D341Med (cell line): ENCODE results near the gene ITGB3.
"Not testable (repeated sequence)": the region's sequence is repeated elsewhere in the genome, so short reads cannot be mapped to it uniquely, and the experiment has no call there.

Experiments used
- DNase-seq: peaks from one replicate; pipeline ENCODE4 v3.0.0; 2012; ENCODE audit warnings: low spot score

ITGB3 gene

GRCh38 chr17:47223007-47223406, 30.6 kb upstream of the ITGB3 start:
- no peak for DNase-seq

GRCh38 chr17:47223460-47223859, 30.2 kb upstream of the ITGB3 start:
- no peak for DNase-seq

DNA sequence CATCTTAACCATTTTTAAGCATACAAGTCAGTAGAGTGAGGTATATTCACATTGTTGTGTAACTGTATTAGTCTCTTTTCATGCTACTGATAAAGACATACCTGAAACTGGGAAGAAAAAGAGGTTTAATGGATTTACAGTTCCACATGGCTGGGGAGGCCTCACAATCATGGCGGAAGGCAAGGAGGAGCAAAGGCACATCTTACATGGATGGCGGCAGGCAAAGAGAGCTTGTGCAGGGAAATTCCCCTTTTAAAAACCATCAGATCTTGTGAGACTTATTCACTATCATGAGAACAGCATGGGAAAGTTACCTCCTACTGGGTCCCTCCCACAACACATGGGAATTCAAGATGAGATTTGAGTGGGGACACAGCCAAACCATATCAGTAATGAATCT, 29.6 kb upstream of the ITGB3 start:
- DNase-seq = not testable (repeated sequence)

DNA sequence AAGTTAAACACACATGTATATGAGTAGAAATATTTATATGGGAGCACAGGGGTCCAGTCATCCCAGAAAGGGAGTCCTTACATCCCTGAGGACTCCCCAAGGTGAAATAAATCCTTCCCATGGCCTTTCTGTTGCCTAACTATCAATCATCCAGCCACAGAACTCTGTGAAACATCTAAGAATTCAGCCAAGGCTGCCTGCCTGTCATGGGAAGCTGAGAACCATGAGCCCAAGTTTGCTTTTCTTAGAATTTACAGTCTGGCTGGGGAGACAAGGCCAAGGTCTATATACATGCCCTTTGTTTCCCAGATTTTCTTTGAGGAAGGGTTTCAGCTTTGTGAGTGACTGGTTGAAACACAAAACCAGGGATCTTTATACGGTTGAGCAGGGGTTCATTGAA, 28.7 kb upstream of the ITGB3 start:
- DNase-seq = no peak

DNA sequence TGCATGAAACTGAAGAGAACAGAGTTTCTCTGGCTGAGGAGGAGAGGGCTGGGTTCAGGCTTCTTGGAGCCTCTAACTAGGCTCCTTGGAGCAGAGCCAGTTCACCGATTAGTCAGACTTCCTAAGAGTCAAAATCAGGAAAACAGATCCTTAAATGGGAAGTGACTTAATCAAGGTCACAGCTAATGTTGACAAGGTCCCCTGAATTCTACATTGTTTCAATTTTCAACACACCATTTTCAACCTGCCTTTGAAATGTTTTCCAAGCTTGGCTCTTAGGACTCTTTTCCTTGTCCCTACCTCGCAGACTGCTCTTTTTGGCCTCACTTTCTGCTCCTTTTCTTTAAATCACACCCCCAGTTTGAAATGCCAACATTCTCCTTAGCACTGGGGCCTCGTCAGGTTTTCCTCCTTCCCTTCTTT, 28.2 kb upstream of the ITGB3 start:
- DNase-seq = no peak

- no peak for DNase-seq
Observed at GRCh38 chr17:47225911-47226688, 27.5 kb upstream of the ITGB3 start.

DNA sequence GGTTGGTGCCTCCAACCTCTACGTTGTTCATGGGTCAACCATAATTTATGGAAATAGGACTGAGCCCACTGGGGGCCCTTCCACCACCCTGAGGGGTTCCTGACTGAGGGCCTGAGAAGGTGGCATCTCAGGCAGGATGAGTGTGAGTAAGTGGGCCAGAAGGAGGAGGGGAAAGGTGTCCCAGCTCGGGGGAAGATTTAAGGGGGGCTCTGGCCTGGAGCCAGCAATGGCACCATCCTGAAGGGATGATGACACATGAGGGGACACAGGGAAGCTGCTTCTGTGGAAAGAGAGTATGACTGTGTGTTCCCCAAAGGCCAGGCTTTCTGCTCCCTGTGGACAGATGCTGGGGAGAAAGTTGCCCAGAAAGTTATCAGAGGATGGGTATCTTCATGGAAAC, 25.8 kb upstream of the ITGB3 start:
- DNase-seq = no peak

DNA sequence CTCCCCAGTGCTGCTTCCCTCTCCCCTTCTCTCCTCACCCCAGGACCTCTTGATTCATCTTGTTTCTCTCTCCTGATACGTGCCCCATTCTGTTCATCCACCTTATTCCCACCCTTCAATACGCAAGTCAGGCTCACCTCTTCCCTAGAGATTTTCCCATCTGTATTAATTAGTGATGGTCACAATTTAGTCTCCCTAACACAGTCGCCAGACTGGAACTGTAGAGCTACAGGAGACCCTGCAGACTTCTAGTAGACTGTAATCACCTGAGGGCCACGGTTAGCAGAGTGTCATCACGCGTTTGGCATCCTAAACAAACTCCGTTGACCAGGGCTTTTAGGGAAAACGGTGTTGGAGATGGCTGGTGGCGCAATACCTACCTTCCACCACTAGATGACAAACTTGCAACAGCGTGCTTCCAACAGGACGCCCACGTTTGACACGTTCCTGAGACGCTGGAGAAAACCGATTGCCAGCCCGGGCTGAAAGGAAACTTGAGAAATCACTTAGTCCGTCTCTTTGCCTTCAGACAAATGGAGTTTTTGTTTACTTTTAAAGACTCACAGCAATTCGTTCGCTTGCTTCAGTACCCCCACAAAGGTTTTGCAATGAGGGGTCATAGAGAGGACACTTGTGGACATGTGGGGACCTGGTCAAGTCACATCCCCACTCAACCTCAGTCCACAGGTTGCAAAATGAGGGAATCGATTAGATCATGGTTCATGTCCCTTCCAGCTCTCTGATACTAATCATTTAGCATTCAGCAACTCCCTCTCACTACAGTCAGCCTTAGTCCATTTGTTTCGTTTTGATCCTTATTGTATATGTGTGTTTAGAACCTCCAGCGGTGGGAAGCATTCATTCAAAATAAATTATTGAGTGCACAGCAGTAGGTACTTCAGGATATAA, 23.8 kb upstream of the ITGB3 start:
- peak; percentile 92 for DNase-seq

DNA sequence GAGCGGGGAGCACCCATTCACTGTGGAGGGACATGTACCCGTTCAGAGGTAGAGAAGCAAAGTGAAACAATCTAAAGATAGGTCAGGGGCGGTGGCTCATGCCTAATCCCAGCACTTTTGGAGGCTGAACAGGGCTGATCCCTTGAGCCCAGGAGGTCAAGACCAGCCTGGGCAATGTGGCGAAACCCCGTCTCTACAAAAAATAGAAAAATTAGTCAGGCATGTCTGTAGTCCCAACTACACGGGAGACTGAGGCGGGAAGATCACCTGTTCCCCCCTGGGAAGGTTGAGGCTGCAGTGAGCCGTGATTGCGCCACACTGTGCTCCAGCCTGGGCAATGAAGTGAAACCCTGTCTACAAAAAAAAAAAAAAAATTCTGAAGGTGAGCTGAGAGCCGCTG, 22.8 kb upstream of the ITGB3 start:
- no peak for DNase-seq

DNA sequence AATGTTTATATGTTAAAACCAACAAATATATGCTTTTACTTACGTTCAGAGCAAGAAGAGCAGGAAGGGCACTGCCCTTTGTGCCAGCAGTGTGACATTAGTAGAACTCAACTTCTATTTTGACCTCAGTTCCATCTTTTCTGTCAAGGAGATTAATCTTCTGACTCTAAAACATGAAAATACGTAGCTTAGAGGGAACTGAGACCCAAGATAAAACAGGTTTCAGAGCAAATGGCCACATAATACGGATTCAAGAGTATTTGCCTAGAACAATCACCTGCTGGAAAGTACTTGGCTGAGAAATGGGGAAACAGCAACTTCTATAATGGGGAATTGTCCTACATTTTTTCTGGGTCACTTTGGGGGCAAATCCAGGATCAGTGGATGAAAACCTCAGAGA, 22.3 kb upstream of the ITGB3 start:
- DNase-seq = no peak

DNA sequence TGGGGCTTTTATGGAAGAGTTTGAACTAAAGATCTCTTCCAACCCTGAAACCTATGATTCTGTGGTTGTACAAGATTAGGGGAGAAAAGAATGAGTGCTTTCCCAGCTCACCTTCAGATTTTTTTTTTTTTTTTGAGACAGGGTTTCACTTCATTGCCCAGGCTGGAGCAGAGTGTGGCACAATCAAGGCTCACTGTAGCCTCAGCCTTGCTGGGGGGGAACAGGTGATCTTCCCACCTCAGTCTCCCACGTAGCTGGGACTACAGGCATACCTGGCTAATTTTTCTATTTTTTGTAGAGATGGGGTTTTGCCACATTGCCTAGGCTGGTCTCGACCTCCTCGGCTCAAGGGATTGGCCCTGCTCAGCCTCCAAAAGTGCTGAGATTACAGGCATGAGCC, 21.8 kb upstream of the ITGB3 start:
- DNase-seq = no peak

DNA sequence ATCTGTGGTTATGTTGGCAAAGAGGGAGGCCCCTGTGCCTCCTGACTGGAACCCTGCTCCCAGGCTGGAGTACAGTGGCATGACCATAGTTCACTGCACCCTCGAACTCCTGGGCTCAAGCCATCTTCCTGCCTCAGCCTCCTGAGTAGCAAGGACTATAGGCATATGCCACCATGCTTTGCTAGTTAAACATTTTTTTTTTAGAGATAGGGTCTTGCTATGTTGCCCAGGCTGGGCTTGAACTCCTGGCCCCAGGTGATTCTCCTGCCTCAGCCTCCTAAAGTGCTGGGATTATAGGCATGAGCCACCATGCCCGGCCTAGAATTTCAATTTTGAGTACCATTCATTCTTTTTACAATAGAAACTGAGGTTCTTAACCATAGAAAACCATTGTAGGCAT, 21.2 kb upstream of the ITGB3 start:
- DNase-seq = no peak

- no peak for DNase-seq
Observed at GRCh38 chr17:47235506-47235905, 18.1 kb upstream of the ITGB3 start.

GRCh38 chr17:47235923-47236322, 17.7 kb upstream of the ITGB3 start:
- no peak for DNase-seq

GRCh38 chr17:47237841-47238240, 15.8 kb upstream of the ITGB3 start:
- no peak for DNase-seq

DNA sequence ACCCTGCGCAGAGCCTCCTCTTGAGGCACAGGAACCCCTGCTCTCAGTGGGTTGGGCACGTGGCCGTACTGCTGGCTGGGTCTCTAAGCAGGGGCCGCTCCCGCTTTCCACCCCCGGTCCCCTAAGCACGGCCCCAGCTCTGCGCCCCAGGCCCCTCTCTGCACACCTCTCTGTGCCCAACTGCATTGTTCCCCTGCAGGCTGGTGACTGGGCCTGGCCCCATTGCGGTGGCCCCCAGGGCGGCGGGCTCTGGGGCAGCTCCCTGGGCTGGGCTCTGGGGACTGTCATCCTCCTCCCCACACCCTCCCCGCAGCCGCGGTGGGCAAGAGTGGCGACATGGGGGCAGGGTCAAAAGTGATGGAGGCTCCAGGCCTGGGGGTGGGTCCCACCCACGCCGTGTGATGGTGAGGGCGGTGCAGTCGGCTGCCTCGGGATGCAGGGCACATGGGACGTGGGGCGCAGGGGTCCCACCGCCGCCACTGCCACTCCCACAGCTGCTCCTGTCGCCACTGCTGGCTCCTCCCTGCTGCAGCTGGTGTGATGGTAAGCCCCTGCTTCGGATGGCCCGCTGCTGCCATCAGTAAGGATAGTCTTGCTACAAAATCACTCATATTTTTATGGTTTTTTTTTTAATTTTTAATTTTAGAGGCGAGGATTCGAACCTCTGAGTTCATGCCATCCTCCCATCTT, 15.2 kb upstream of the ITGB3 start:
- DNase-seq = no peak

DNA sequence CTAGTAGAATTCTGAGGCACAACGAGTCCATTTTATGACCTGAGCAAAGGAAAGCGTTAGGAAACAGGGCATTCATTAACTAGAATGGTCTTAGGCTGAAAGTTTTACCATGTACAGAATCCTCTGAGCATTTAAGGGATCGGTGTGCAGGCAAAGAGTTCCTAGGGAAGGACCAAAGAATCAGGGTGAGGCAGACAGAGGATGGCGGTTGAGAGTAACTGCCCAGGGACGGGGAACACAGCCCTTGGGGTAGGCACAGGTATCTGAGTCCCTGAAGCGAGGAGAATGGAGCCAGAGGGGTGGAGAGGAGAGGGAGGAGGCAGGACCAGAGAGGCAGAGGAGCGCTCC, 14.0 kb upstream of the ITGB3 start:
- DNase-seq = no peak

DNA sequence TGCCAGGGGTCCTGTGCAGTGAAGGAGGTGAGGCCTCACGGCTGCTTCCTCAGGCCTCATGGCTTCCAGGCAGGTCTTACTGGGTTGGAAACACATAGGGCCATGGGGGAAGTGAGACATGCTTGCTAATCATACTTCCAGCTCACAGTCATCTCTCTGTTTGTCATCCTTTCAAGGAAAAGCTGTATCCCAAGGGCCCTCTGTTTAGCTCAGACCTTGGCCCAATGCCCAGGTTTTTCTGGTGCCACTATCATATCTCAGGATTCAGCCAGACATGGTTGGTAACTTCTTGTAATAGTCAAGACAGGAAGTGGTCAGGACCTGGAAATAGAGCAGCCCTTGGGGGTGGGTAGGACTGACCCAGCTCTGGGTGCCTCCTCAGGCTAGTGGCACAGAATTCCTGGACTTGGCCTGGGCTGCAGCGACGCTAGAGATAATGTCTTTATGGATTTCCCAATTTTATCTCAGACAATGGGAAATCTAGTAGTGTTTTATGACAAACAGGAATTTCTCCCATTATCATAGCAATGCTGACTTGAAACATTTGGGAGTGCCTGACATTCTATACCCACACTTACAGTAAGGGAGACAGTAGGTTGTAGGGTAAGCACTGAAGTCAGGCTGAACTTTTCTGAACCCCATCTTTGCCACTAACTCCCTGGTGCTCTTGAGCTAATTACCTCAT, 13.5 kb upstream of the ITGB3 start:
- peak; percentile 71 for DNase-seq

DNA sequence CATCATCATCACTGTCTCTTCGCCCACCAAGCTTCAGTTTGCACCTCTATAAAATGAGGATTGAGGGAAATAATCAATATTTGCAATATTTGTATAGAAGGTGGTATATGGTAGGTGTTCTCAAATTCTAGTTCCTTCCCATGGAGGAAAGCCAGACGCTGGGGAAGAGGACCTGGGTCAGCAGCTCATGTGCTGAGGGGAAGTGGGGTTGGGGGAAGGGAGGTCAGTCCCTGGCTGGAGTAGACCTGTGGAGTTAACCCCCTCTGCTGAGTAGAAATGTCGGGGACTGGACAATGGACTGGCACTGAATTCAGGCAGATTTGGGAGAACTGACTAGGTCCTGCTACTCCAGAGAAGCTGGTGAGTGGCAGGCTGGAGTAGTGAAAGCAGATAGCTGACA, 12.8 kb upstream of the ITGB3 start:
- DNase-seq = no peak

- no peak for DNase-seq
Observed at GRCh38 chr17:47242648-47243047, 11.0 kb upstream of the ITGB3 start.

DNA sequence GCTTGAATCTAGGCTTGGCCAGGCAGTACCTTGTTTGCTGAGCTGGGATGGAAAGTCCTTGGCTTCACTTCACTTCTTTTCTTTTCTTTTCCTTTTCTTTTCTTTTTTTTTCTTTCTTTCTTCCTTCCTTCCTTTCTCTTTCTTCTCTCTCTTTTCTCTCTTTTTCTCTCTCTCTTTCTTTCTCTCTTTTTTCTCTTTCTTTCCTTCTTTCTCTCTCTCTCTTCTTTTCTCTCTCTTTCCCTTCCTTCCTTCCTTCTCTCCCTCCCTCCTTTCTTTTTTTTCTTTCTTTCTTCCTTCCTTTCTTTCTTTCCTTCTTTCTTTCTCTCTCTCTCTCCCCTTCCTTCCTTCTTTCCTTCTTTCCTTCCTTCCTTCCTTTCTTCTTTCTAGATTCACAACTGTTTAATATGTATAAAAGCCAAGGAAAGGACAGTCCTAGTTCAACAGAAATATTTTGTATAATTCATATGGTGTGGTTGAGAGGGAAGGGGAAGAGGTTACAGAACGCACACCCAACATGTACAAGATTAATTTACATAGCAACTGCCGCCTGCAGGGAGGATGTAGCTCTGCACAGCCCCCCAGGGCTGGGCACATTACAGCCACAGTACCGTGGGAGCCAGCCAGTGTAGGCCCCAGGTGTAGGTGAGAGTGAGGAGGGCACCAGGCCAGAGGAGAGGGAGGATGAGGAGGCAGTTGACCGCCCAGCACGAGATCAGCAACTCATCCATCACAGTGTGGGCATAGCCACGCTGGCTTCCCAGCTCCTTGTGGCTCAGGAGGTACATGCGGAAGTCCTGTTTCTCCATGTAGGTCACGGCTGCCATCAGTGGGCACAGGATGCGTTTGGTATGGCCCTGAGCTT, 9.7 kb upstream of the ITGB3 start:
- no peak for DNase-seq
